ENCODE results near the gene RP2. TPM values are rescaled to one million over a fixed set of nuclear protein-coding genes. Genes with fewer than 3 reads are reported as not detected.

Gene RP2
- total and polyA plus RNA-seq, 9 of the 15 experiments (the other 6 are each of a cell fraction or from before 2014, with no cell fraction given) = 2.0 to 6.9 (median 3.5) TPM

GRCh38 chrX:46903458-46904242, 66.8 kb downstream of the RP2 start (continued):
- TF ChIP-seq CTCFL (IDR thresholded peaks at IDR 0.05; ENCODE audit: borderline replicate concordance, insufficient read depth, low read depth, low read length, poor library complexity, severe bottlenecking) = peak; percentile 13
- TF ChIP-seq ZNF740 (CRISPR knock-in tag; IDR thresholded peaks at IDR 0.05) = no peak
- no peak for TF ChIP-seq ZNF740 (tag; IDR thresholded peaks at IDR 0.05)
- TF ChIP-seq SRSF9 (IDR thresholded peaks at IDR 0.05; ENCODE audit: borderline replicate concordance, low read depth, low read length) = no peak
- no peak for TF ChIP-seq ARNT (IDR thresholded peaks at IDR 0.05)
- no peak for TF ChIP-seq SIRT6 (IDR thresholded peaks at IDR 0.05; ENCODE audit: low read depth, low read length)
- peak; percentile 32; the same call in 1 of the 2 replicates for TF ChIP-seq L3MBTL2 (IDR thresholded peaks at IDR 0.05)
- no peak for TF ChIP-seq ZKSCAN8 (CRISPR knock-in tag; IDR thresholded peaks at IDR 0.05)
- no peak for TF ChIP-seq GMEB1 (CRISPR knock-in tag; IDR thresholded peaks at IDR 0.05)
- TF ChIP-seq ZBTB7A (IDR thresholded peaks at IDR 0.05; ENCODE audit: borderline replicate concordance, control insufficient read depth, low read depth, low read length) = no peak
- no peak for TF ChIP-seq ZBTB11 (CRISPR knock-in tag; IDR thresholded peaks at IDR 0.05)
- no peak for TF ChIP-seq RFX5 (IDR thresholded peaks at IDR 0.05; ENCODE audit: low read depth, low read length)
- TF ChIP-seq TFE3 (CRISPR knock-in tag; IDR thresholded peaks at IDR 0.05) = no peak
- no peak for TF ChIP-seq MITF (IDR thresholded peaks at IDR 0.05)

Measured in K562 (cell line).